BLaER1 (cell line): ENCODE measurements around the gene LMX1B.

ENCODE experiments used
- H3K27ac ChIP-seq: shearing (Covaris generic); formaldehyde crosslinking; 2 replicates; pipeline ENCODE4 v1.8.1; 2022
- H3K27me3 ChIP-seq: shearing (Covaris generic); formaldehyde crosslinking; 2 replicates; pipeline ENCODE4 v1.8.1; 2022
- H3K36me3 ChIP-seq: shearing (Covaris generic); formaldehyde crosslinking; 2 replicates; pipeline ENCODE4 v1.8.1; 2022
- H3K4me1 ChIP-seq: shearing (Covaris generic); formaldehyde crosslinking; 2 replicates; pipeline ENCODE4 v1.8.1; 2022
- H3K4me2 ChIP-seq: shearing (Covaris generic); formaldehyde crosslinking; 2 replicates; pipeline ENCODE4 v1.8.1; 2022
- H3K4me3 ChIP-seq: shearing (Covaris generic); formaldehyde crosslinking; 2 replicates; pipeline ENCODE4 v1.8.1; 2022
- H3K9ac ChIP-seq: shearing (Covaris generic); formaldehyde crosslinking; 2 replicates; pipeline ENCODE4 v1.8.1; 2022
- H3K9me3 ChIP-seq: shearing (Covaris generic); formaldehyde crosslinking; 2 replicates; pipeline ENCODE4 v1.8.1; 2022
- H4K20me1 ChIP-seq: shearing (Covaris generic); formaldehyde crosslinking; 2 replicates; pipeline ENCODE4 v1.8.1; 2022
- Cebpa-rat ChIP-seq: shearing (Covaris generic); IDR thresholded peaks from 2 replicates; pipeline ENCODE4 v1.8.1; 2022

LMX1B gene

GRCh38 chr9:126617003-126617822 lies 3.5 kb downstream of the LMX1B start:
- Histone ChIP-seq H3K27ac (no peak overlapping the region), H3K4me1 (peaks cover 28% of the 10 kb centered on the region), H3K9me3 (no peaks in the 10 kb centered on the region), H3K36me3 (no peaks in the 10 kb centered on the region), H3K4me3 (no peak overlapping the region), H3K4me2 (no peak overlapping the region), H4K20me1 (peaks cover 95% of the 10 kb centered on the region), H3K9ac (no peak overlapping the region), H3K27me3 (peaks cover 100% of the 10 kb centered on the region)
- no peak for TF ChIP-seq Cebpa-rat

GRCh38 chr9:126617823-126618165 lies 4.1 kb downstream of the LMX1B start:
- Histone ChIP-seq H3K9ac (no peak overlapping the region), H3K27me3 (peaks cover 100% of the 10 kb centered on the region), H3K27ac (no peak overlapping the region), H3K9me3 (no peaks in the 10 kb centered on the region), H3K4me1 (peaks cover 24% of the 10 kb centered on the region), H4K20me1 (peaks cover 95% of the 10 kb centered on the region), H3K4me2 (no peak overlapping the region), H3K4me3 (no peak overlapping the region), H3K36me3 (no peaks in the 10 kb centered on the region)
- no peak for TF ChIP-seq Cebpa-rat

- Histone ChIP-seq H3K4me3 (no peak overlapping the region), H3K9me3 (no peaks in the 10 kb centered on the region), H4K20me1 (peaks cover 95% of the 10 kb centered on the region), H3K9ac (no peak overlapping the region), H3K27ac (no peak overlapping the region), H3K27me3 (peaks cover 100% of the 10 kb centered on the region), H3K4me2 (no peak overlapping the region), H3K36me3 (no peaks in the 10 kb centered on the region), H3K4me1 (peaks cover 21% of the 10 kb centered on the region)
- no peak for TF ChIP-seq Cebpa-rat
Observed at GRCh38 chr9:126618190-126618584, 4.5 kb downstream of the LMX1B start.

- Histone ChIP-seq H3K36me3 (no peaks in the 10 kb centered on the region), H3K9ac (no peak overlapping the region), H3K27ac (no peak overlapping the region), H3K9me3 (no peaks in the 10 kb centered on the region), H3K4me3 (no peak overlapping the region), H3K4me1 (peaks cover 16% of the 10 kb centered on the region), H4K20me1 (peaks cover 96% of the 10 kb centered on the region), H3K27me3 (peaks cover 100% of the 10 kb centered on the region), H3K4me2 (no peak overlapping the region)
- no peak for TF ChIP-seq Cebpa-rat
Observed at GRCh38 chr9:126618585-126619360, 5.0 kb downstream of the LMX1B start.

- no peaks in the 10 kb centered on the region for H3K36me3 ChIP-seq
- H3K4me1 ChIP-seq, result peaks cover 12% of the 10 kb centered on the region
Observed at GRCh38 chr9:126619361-126620135, 5.8 kb downstream of the LMX1B start.

GRCh38 chr9:126620478-126620877 lies 6.8 kb downstream of the LMX1B start:
- H3K4me1 ChIP-seq, result peaks cover 5% of the 10 kb centered on the region
- no peak overlapping the region for H3K4me3 ChIP-seq
- H3K9me3 ChIP-seq, result no peaks in the 10 kb centered on the region
- no peaks in the 10 kb centered on the region for H3K36me3 ChIP-seq
- H3K4me2 ChIP-seq, result no peak overlapping the region
- H3K27me3 ChIP-seq, result peaks cover 100% of the 10 kb centered on the region
- no peak for TF ChIP-seq Cebpa-rat
- peaks cover 99% of the 10 kb centered on the region for H4K20me1 ChIP-seq
- H3K9ac ChIP-seq, result no peak overlapping the region
- no peak overlapping the region for H3K27ac ChIP-seq

More at GRCh38 chr9:126619361-126620135, 5.8 kb downstream of the LMX1B start:
- H4K20me1 ChIP-seq, result peaks cover 99% of the 10 kb centered on the region
- no peak for TF ChIP-seq Cebpa-rat
- no peak overlapping the region for H3K4me3 ChIP-seq
- H3K9me3 ChIP-seq, result no peaks in the 10 kb centered on the region
- no peak overlapping the region for H3K4me2 ChIP-seq
- H3K27me3 ChIP-seq, result peaks cover 100% of the 10 kb centered on the region
- no peak overlapping the region for H3K9ac ChIP-seq
- no peak overlapping the region for H3K27ac ChIP-seq

- Histone ChIP-seq H3K9me3 (no peaks in the 10 kb centered on the region), H3K4me3 (no peak overlapping the region), H4K20me1 (peaks cover 99% of the 10 kb centered on the region), H3K36me3 (no peaks in the 10 kb centered on the region), H3K4me2 (no peak overlapping the region), H3K9ac (no peak overlapping the region), H3K4me1 (peaks cover 10% of the 10 kb centered on the region), H3K27ac (no peak overlapping the region), H3K27me3 (peaks cover 100% of the 10 kb centered on the region)
- TF ChIP-seq Cebpa-rat, result no peak
Observed at GRCh38 chr9:126621061-126621918, 7.6 kb downstream of the LMX1B start.

- Histone ChIP-seq H3K27me3 (peaks cover 100% of the 10 kb centered on the region), H3K9ac (no peak overlapping the region), H3K9me3 (peaks cover 5% of the 10 kb centered on the region; the same call in 1 of the 2 replicates), H4K20me1 (peaks cover 99% of the 10 kb centered on the region), H3K4me2 (no peak overlapping the region), H3K36me3 (no peaks in the 10 kb centered on the region), H3K4me1 (peaks cover 11% of the 10 kb centered on the region), H3K4me3 (no peak overlapping the region), H3K27ac (no peak overlapping the region)
- no peak for TF ChIP-seq Cebpa-rat
Observed at GRCh38 chr9:126621919-126622735, 8.4 kb downstream of the LMX1B start.
